Right atrium auricular region (tissue), 2 donors: Measurements from ENCODE around the gene MMP21. TPM values are rescaled to one million over a fixed set of nuclear protein-coding genes. Genes with fewer than 3 reads are reported as not detected.
A peak's percentile ranks its signal among the peaks of the same experiment; 100 is the strongest.

Source experiments
- DNase-seq: peaks from one replicate; pipeline ENCODE4 v3.0.0-alpha.2; 2019; ENCODE audit warnings: low spot score
- H3K27ac ChIP-seq, 2 donors: fragments of 200-600 bp; sonication (generic); 1 replicate in 1 of 2; 2 replicates in 1 of 2; pipeline ENCODE4 v1.5.1; 2016 to 2019
- H3K27me3 ChIP-seq, 2 donors: fragments of 200-600 bp; sonication (generic); one replicate each; pipeline versions ENCODE4 v1.5.1 to v1.6.0; 2017 to 2019
- H3K36me3 ChIP-seq: fragments of 200-600 bp; sonication (generic); one replicate; pipeline ENCODE4 v1.5.1; 2016
- H3K4me1 ChIP-seq, 2 donors: fragments of 200-600 bp; sonication (generic); one replicate each; pipeline versions ENCODE4 v1.5.1 to v1.6.0; 2017 to 2019
- H3K4me3 ChIP-seq, 2 donors: fragments of 200-600 bp; sonication (generic); 1 replicate in 1 of 2; 2 replicates in 1 of 2; pipeline ENCODE4 v1.5.1; 2017 to 2019; ENCODE audit warnings: mild to moderate bottlenecking in 1 of 2, moderate library complexity in 1 of 2
- H3K9me3 ChIP-seq, 2 donors: fragments of 200-600 bp; sonication (generic); one replicate each; pipeline ENCODE4 v1.5.1; 2019
- CTCF ChIP-seq, 2 donors: fragments of 200-600 bp; sonication (generic); IDR thresholded peaks; one replicate each; pipeline ENCODE4 v1.5.1; 2019; ENCODE audit warnings: antibody characterized with exemption in 2 of 2
- total RNA-seq, 2 donors: library from RNA; depleted of rRNA; stranded (reverse); fragments of >200 nt; gene quantifications; one replicate each; pipeline ENCODE4 v1.1.0, GENCODE V29; 2016

The MMP21 gene, protein sequence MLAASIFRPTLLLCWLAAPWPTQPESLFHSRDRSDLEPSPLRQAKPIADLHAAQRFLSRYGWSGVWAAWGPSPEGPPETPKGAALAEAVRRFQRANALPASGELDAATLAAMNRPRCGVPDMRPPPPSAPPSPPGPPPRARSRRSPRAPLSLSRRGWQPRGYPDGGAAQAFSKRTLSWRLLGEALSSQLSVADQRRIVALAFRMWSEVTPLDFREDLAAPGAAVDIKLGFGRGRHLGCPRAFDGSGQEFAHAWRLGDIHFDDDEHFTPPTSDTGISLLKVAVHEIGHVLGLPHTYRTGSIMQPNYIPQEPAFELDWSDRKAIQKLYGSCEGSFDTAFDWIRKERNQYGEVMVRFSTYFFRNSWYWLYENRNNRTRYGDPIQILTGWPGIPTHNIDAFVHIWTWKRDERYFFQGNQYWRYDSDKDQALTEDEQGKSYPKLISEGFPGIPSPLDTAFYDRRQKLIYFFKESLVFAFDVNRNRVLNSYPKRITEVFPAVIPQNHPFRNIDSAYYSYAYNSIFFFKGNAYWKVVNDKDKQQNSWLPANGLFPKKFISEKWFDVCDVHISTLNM
- under 1 TPM; 0.28 to 0.67 TPM for total RNA-seq

DNA sequence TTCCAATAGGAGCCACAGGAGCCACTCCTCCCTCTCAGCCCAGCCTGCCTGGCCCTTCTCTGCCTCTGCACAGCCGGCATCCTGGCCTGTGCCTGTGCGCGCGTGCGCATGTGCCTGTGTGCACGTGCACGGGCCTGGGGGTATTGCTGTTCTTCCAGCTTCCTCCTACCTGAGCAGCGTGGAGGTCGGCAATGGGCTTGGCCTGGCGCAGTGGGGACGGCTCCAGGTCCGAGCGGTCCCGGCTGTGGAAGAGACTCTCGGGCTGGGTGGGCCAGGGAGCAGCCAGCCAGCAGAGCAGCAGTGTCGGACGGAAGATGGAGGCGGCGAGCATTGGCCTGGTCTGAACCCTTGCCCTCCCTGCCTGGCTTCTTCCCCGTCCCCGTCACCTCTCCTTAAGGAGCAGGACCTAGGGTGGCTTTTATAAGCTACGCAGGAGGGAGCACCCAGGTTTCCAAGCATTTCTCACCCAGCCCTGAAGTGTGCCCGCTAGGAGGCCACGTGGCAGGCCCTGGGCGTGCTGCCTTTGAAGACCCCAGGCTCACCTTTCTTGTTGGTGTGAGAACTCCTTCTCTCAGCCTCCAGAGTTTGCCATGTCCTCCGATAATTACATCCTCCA is at the start of gene MMP21:
Gene MMP21, minus strand, starts transcription at position 331 of the 616 bp plus-strand sequence. Its CDS starts 0 bp downstream, at position 331.
- H3K27ac ChIP-seq, result no peak within 1 kb of the TSS
- no peak for TF ChIP-seq CTCF (IDR thresholded peaks at IDR 0.05)
- no peaks in the 10 kb centered on the region for H3K27me3 ChIP-seq

DNA sequence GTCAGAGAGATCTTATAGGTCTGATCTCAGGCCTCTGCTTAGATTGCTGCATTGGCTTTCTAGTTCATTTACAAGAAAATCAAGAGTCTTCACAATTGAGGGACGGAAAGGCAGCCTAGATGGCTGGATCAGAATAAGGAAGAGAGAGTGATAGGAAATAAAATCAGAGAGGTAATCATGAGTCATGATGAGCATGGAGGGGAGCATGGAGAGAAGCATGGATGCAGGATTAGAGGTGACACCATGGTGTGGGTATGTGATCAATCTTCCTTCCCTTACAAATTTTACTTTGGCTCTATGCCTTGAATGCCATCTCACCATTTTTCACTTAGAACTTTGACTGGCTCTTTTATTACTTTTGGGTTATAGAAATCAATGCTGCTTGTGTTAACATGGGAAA is 49.1 kb upstream of the MMP21 start:
- TF ChIP-seq CTCF (IDR thresholded peaks at IDR 0.05), result no peak
- H3K9me3 ChIP-seq, result no peaks in the 10 kb centered on the region
- no peaks in the 10 kb centered on the region for H3K27me3 ChIP-seq
- no peak for DNase-seq
- peaks cover 37% of the 10 kb centered on the region for H3K36me3 ChIP-seq
- peaks cover 0 to 32% of the 10 kb centered on the region in 2 donors for H3K4me1 ChIP-seq
- peak overlapping the region; percentile 85 to 98 for H3K4me3 ChIP-seq
- no peak overlapping the region for H3K27ac ChIP-seq

More for the DNA sequence above, at the start of gene MMP21:
- Histone ChIP-seq H3K9me3 (no peaks in the 10 kb centered on the region), H3K36me3 (no peaks in the 10 kb centered on the region), H3K4me1 (no peaks in the 10 kb centered on the region), H3K4me3 (no peak within 1 kb of the TSS)
- DNase-seq, result no peak

- no peak for TF ChIP-seq CTCF (IDR thresholded peaks at IDR 0.05)
- Histone ChIP-seq H3K4me1 (peaks cover 0 to 32% of the 10 kb centered on the region in 2 donors), H3K4me3 (peak overlapping the region; percentile 85 to 98), H3K36me3 (peaks cover 28% of the 10 kb centered on the region), H3K27ac (peak overlapping the region; percentile 80 to 88), H3K27me3 (no peaks in the 10 kb centered on the region), H3K9me3 (no peaks in the 10 kb centered on the region)
- DNase-seq, result no peak
These were observed 48.1 kb upstream of the MMP21 start for GRCh38 chr10:125823663-125824251.

- DNase-seq, result peak; percentile 89
- Histone ChIP-seq H3K36me3 (peaks cover 21% of the 10 kb centered on the region), H3K27ac (peak within 1 kb of the TSS; percentile 80 to 88), H3K4me1 (peaks cover 0 to 32% of the 10 kb centered on the region in 2 donors), H3K27me3 (no peaks in the 10 kb centered on the region), H3K4me3 (peak within 1 kb of the TSS; percentile 85 to 98), H3K9me3 (no peaks in the 10 kb centered on the region)
- peak in 1 of 2 donors; percentile 46 for TF ChIP-seq CTCF (IDR thresholded peaks at IDR 0.05)
These were observed 47.4 kb upstream of the MMP21 start, which contains the start of the genes BCCIP and UROS for GRCh38 chr10:125822878-125823662. Gene BCCIP, plus strand, starts transcription at chr10:125823546. Its CDS starts 12 bp downstream, at chr10:125823558. Gene UROS, minus strand, starts transcription at chr10:125823258. Its CDS starts 6,759 bp downstream, at chr10:125816499.

GRCh38 chr10:125820701-125821100 is 45.1 kb upstream of the MMP21 start:
- no peak for DNase-seq

More at GRCh38 chr10:125820701-125821100, 45.1 kb upstream of the MMP21 start:
- peaks cover 0 to 31% of the 10 kb centered on the region in 2 donors for H3K4me1 ChIP-seq
- H3K9me3 ChIP-seq, result no peaks in the 10 kb centered on the region
- H3K27me3 ChIP-seq, result no peaks in the 10 kb centered on the region
- no peak overlapping the region for H3K27ac ChIP-seq
- TF ChIP-seq CTCF (IDR thresholded peaks at IDR 0.05), result no peak
- H3K4me3 ChIP-seq, result no peak overlapping the region
- H3K36me3 ChIP-seq, result peaks cover 4% of the 10 kb centered on the region
